ENCODE measurements around the gene MSMP.

GRCh38 chr9:35795695-35796094 is 41.6 kb upstream of the MSMP start:
- no peak for TF ChIP-seq CTCF (IDR thresholded peaks at IDR 0.05; ENCODE audit: insufficient read depth, low read length, poor library complexity, severe bottlenecking)
- TF ChIP-seq EZH2phosphoT487 (conservative IDR thresholded peaks at IDR 0.05; ENCODE audit: low read length): no peak
